Cortex of kidney (tissue), 1 donor: Measurements from ENCODE around the gene MOB2.

ENCODE experiments used
- DNase-seq: peaks from one replicate; lab custom pipeline; 2025; lab: John Stamatoyannopoulos, UW

The MOB2 gene

GRCh38 chr11:1484695-1485503, 1.7 kb downstream of the MOB2 start:
- no peak for DNase-seq

GRCh38 chr11:1484061-1484671, 2.4 kb downstream of the MOB2 start:
- DNase-seq, result no peak

- no peak for DNase-seq
Observed at GRCh38 chr11:1483445-1483961, 3.1 kb downstream of the MOB2 start.

- DNase-seq, result no peak
Observed at GRCh38 chr11:1482581-1483444, 3.8 kb downstream of the MOB2 start.

GRCh38 chr11:1481861-1482441, 4.6 kb downstream of the MOB2 start:
- DNase-seq, result no peak

- no peak for DNase-seq
Observed at GRCh38 chr11:1481483-1481825, 5.1 kb downstream of the MOB2 start.

GRCh38 chr11:1480555-1481482, 5.8 kb downstream of the MOB2 start:
- no peak for DNase-seq

GRCh38 chr11:1480191-1480554, 6.4 kb downstream of the MOB2 start:
- DNase-seq, result no peak

GRCh38 chr11:1479678-1480118, 6.9 kb downstream of the MOB2 start:
- no peak for DNase-seq

- DNase-seq, result no peak
Observed at GRCh38 chr11:1479006-1479677, 7.4 kb downstream of the MOB2 start.

GRCh38 chr11:1478544-1478943, 8.0 kb downstream of the MOB2 start:
- no peak for DNase-seq

GRCh38 chr11:1478011-1478410, 8.6 kb downstream of the MOB2 start:
- no peak for DNase-seq

GRCh38 chr11:1476940-1477736, 9.4 kb downstream of the MOB2 start:
- DNase-seq, result no peak

GRCh38 chr11:1475841-1476240, 10.7 kb downstream of the MOB2 start:
- DNase-seq, result no peak

- no peak for DNase-seq
Observed at GRCh38 chr11:1473786-1474185, 12.8 kb downstream of the MOB2 start.

- no peak for DNase-seq
Observed at GRCh38 chr11:1473011-1473628, 13.5 kb downstream of the MOB2 start.

- no peak for DNase-seq
Observed at GRCh38 chr11:1472180-1473005, 14.2 kb downstream of the MOB2 start.

GRCh38 chr11:1471736-1472135, 14.8 kb downstream of the MOB2 start:
- DNase-seq, result no peak
